GM12872 (cell line): ENCODE data around the gene CTBP1.

Source experiments
- TF ChIP-seq, protein P1 (sequence below): IDR thresholded peaks from 3 replicates; pipeline ENCODE4 v1.5.1; 2011; ENCODE audit warnings: low read depth, mild to moderate bottlenecking, low read length, moderate library complexity; ENCODE audit not compliant: insufficient read depth

The CTBP1 gene

DNA sequence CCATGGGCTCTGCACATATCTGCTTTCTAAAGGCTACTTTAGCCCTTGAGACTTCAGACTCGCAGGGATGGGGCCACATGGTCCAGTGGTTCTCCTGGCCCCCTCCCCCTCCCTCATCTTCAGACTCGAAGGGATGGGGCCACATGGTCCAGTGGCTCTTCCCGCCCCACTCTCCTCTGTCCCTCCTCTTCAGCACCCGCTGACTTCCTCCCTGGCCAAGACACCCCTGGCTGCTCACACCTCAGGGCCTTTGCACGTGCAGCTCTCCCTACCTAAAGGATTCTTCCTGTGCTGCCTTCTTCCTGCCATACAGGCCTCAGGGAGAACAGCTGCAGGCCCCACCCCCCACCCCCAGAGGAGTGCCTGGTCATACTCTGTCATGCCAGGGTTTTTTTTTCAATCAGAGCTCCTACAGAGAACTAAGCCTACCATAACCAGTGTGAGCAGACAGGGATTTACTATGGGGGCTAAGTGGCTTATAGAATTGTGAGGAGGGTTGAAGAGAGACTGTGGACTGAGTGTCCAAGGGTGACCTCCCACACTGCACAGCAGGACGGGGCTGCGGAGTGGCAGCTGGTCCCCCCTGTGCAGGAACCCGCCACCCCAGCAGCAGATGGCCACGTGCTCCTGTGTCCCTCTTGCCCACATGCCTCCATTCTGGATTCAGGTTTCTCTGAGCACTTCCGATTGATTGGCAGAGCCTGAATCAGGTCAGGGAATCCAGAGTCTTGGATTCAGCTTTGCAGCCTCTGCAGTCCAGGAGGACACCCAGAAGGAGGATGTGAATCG, 70.4 kb downstream of the CTBP1 start:
- TF ChIP-seq, protein P1, sequence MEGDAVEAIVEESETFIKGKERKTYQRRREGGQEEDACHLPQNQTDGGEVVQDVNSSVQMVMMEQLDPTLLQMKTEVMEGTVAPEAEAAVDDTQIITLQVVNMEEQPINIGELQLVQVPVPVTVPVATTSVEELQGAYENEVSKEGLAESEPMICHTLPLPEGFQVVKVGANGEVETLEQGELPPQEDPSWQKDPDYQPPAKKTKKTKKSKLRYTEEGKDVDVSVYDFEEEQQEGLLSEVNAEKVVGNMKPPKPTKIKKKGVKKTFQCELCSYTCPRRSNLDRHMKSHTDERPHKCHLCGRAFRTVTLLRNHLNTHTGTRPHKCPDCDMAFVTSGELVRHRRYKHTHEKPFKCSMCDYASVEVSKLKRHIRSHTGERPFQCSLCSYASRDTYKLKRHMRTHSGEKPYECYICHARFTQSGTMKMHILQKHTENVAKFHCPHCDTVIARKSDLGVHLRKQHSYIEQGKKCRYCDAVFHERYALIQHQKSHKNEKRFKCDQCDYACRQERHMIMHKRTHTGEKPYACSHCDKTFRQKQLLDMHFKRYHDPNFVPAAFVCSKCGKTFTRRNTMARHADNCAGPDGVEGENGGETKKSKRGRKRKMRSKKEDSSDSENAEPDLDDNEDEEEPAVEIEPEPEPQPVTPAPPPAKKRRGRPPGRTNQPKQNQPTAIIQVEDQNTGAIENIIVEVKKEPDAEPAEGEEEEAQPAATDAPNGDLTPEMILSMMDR = no peak

DNA sequence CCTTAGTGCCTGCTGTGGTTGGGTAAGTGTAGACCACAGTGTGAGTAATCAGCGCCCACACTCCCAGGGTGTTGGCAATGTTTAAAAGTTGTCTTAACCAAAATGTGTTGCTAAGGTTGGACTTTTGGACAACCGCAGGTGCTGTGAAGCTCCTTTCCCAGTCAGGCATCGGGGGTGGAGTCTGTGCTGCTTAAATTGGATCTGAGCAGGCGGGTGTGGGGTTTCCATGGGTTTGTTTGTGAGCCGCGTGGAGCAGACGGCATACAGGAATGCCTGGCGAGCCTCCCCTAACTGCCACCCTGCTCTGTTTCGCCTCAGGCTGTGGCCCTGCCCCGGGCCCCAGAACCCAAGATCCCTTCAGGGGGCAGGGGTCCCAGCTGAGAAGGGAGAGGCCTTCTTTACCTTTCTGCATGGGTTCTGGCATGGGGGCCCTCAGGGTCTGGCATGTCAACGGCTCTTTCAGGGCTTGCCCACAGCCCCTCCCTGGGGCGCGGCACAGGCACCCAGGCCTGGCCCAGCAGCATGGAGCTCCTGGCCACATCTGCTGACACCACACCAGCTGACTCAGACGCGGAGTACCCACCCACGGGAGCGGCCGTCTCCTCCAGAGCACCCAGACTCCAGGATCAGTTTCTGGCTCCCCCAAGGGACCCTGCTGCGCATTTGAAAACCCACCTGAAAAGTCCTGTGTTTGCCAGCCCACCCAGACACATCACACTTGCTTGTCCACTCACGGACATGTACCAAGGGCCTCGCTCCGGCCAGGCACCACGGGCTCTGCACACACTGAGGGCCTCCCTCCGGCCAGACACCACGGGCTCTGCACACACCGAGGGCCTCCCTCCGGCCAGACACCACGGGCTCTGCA, 71.4 kb downstream of the CTBP1 start:
- TF ChIP-seq, protein P1 = no peak

DNA sequence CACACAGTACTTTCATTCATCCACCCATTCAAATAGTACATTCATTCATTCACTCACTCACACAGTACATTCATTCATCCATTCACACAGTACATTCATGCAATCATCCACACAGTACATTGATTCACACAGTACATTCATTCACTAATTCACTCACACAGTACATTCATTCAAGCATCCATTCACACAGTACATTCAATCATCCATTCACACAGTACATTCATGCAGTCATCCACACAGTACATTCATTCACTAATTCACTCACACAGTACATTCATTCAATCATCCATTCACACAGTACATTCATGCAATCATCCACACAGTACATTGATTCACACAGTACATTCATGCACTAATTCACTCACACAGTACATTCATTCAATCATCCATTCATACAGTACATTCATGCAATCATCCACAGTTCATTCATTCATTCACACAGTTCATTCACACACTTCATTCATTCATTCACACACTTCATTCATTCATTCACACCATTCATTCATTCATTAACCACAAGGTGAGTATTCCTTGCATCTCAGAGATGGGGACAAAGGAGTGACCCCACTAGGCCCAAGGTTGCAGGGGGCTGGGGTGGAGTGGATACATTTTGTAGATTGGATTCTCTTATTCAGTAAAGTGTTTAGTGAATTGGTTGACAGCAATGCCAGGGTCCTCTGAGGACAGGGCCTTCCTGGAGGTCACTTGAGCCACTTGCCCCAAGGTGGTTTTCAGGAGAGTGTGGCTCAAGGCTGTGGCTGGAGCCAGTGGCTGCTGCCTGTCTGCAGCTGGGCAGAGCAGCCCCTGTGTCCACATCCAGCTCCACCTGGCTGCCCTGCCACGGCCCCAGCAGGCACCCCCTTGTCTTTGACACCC, 72.3 kb downstream of the CTBP1 start:
- TF ChIP-seq, protein P1 = no peak

DNA sequence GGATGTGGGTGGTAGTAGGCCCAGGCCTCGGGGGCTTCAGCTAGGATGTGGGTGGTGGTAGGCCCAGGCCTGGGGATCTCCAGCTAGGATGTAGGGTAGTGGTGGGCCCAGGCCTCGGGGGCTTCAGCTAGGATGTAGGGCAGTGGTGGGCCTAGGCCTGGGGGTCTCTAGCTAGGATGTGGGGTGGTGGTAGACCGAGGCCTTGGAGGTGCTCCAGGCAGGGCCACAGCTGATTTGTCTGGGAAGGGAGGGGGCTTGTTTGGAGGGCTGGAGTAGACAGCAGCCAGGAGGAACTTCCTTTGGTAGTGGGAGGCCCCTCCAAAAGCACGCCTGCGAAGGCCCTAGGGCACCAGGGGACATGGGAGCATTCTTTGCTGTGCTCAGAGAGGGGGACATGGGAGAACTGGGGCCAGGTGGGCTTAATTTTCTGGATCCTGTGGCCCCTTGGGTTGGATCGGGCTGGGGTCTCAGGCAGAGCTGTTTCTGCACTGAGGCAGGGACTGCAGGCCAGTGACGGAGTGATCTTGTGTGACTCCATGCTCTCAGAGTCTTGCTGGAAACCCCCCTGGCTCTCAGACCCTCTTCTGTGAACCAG, 73.2 kb downstream of the CTBP1 start:
- TF ChIP-seq, protein P1 = no peak

DNA sequence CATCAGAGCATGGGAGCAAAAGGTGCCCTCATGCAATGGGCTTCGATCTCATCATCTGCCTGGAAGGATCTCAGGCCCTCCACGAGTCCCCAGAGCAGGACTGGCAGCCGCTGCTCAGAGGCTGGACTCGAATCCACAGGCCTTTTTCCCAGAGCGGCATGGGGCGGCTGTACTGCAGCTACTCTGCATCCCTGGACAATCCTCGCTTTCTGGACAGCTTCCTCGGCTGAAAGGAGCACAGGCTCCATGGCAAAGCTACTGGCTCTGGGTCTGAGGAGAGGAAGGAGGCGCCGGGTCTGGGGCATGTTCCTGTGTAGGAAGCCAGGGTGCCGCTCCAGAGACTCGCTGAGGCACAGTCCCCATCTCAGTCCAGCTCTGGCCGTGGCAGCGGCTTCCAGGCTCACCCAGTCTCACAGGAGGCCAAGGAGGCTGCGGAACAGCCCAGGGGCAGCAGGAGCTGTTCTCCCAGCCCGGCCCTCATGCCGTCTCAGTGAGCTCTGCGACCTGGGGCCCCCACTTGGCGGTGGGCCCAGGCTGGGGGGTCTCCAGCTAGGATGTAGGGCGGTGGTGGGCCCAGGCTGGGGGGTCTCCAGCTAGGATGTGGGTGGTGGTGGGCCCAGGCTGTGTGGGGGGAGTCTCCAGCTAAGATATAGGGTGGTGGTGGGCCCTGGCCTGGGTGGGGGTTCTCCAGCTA, 73.8 kb downstream of the CTBP1 start:
- TF ChIP-seq, protein P1 = no peak

DNA sequence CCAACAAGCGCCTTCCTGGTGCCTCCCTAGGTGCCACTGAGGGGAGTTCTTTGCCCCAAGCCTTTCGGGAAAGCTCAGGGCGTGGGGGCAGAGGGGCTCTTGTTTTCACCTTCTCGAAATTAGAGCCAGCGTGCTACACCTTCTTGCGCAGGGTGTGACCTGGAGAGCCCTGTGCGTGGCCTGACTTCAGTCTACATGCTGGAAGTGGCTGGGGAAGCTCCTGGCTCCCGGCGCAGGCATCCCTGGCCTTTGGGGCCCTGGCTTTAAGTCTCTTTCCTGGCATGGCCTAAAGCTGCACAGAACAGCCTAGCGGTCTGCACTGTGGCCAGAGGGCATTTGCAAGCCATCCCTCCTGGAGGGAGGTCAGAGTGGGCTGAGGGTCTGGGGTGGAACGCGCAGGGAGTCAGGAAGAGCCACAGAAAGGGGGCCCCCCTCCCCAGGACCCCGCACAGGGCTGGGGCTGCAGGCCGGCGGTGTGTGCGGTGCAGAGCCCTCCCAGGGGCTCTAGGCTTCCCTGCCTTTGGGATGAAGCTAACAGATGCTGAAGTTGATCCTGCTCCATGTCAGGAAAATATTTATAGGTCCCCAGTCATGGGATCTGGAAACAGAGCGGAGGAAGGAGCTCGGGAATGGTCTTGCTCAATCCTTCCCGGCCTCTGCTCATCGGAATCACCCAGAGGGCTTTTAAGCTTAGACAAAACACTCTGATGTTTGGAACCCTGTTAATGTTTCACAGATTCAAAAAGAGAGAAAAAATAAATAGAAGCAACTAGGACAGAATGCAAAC, 75.8 kb downstream of the CTBP1 start:
- TF ChIP-seq, protein P1 = no peak
